IPS-18c (cell line): ENCODE measurements around the gene NOSIP.

Experiments used
- H3K4me3 ChIP-seq: 2 replicates; pipeline ENCODE4 v1.7.0; 2013; ENCODE audit warnings: low read depth, mild to moderate bottlenecking, low read length, moderate library complexity; ENCODE audit not compliant: insufficient read depth
- H3K9me3 ChIP-seq: one replicate; pipeline ENCODE4 v1.6.1; 2013; ENCODE audit warnings: mild to moderate bottlenecking, low read length, moderate library complexity; ENCODE audit not compliant: control insufficient read depth, insufficient read depth

The NOSIP gene

GRCh38 chr19:49536921-49537462 lies 43.4 kb downstream of the NOSIP start:
- Histone ChIP-seq H3K9me3 (no peaks in the 10 kb centered on the region), H3K4me3 (no peak overlapping the region)

GRCh38 chr19:49534632-49535385 lies 45.5 kb downstream of the NOSIP start:
- H3K9me3 ChIP-seq, result no peaks in the 10 kb centered on the region
- peak overlapping the region; percentile 82; the same call in 1 of the 2 replicates for H3K4me3 ChIP-seq

GRCh38 chr19:49533551-49534488 lies 46.5 kb downstream of the NOSIP start:
- Histone ChIP-seq H3K9me3 (no peaks in the 10 kb centered on the region), H3K4me3 (peak overlapping the region; percentile 82)

DNA sequence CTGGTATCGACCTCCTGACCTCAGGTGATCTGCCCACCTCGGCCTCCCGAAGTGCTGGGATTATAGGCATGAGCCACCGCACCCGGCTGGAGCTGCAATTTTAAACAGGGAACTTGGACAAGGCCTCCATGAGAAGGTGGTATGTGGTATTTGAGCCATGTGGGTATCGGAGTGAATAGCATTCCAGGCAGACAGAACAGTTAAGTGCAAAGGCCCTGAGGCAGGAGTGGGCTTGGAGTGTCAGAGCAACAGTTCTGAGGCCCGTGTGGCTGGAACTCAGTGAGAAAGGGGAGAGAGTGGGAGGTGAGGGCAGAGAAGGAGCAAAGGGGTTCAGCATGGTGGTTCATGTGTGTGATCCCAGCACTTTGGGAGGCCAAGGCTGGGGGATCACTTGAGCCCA lies 49.6 kb downstream of the NOSIP start:
- Histone ChIP-seq H3K9me3 (no peaks in the 10 kb centered on the region), H3K4me3 (no peak overlapping the region)

- no peaks in the 10 kb centered on the region for H3K9me3 ChIP-seq
- peak overlapping the region; percentile 46 for H3K4me3 ChIP-seq
Measured at GRCh38 chr19:49528211-49528771, 52.1 kb downstream of the NOSIP start.

GRCh38 chr19:49524812-49525455 lies 55.4 kb downstream of the NOSIP start:
- no peaks in the 10 kb centered on the region for H3K9me3 ChIP-seq
- no peak overlapping the region for H3K4me3 ChIP-seq

DNA sequence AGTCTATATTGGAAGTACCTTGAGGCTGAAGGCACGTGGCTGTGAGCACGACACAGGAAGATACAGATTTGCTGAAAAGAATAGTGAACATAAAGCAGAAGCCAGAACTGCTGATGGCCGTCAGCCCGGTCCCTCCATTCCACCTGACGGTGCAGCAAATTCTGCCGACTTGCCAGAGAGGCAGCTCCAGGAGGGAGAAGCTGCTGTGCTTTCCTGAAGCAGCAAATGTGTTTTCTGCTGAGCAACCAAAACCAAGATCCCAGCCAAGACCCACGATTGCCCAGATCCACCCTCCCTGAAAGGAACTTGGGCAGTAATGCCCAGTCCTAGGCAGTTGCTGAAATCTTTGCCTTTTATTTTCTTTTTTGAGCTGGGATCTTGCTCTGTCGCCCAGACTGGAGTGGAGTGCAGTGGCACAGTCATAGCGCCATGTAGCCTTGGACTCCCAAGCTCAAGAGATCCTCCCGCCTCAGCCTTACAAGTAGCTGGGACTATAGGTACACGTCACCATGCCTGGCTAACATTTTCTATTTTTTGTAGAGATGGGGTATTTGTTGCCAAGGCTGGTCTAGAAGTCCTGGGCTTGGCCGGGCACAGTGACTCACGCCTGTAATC lies 59.5 kb downstream of the NOSIP start:
- H3K9me3 ChIP-seq, result no peaks in the 10 kb centered on the region
- no peak overlapping the region for H3K4me3 ChIP-seq

DNA sequence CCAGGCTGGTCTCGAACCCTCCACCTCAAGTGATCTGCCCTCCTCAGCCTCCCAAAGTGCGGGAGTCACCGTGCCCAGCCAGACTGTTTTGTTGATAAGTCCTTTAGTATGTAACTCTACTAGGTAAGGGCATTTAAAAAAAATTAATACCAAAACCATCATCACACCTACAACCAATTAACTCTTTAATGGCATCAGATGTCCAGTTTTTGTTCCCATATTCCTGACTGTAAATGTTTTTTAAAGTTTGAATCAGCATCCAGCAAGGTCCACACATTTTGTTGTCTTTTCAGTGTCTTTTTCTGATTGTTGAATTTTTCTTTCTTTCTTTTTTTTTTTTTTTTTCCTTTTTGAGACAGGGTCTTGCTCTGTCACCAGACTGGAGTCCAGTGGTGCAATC lies 62.3 kb downstream of the NOSIP start:
- Histone ChIP-seq H3K9me3 (no peaks in the 10 kb centered on the region), H3K4me3 (no peak overlapping the region)

GRCh38 chr19:49515767-49516166 lies 64.6 kb downstream of the NOSIP start:
- Histone ChIP-seq H3K9me3 (no peaks in the 10 kb centered on the region), H3K4me3 (no peak overlapping the region)

GRCh38 chr19:49514151-49514550 lies 66.2 kb downstream of the NOSIP start:
- H3K4me3 ChIP-seq, result peak overlapping the region; percentile 84; the same call in 1 of the 2 replicates

DNA sequence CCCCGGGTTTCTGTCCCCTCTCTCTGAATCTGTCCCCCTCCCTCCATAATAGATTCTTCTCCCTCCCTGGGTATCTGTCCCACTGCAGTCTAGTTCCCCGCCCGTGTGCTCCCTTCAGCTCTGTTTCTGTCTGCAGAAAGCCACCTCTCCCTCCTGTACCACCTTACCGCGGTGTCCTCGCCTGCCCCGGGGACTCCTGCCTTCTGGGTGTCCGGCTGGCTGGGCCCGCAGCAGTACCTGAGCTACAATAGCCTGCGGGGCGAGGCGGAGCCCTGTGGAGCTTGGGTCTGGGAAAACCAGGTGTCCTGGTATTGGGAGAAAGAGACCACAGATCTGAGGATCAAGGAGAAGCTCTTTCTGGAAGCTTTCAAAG lies 66.6 kb downstream of the NOSIP start:
- Histone ChIP-seq H3K9me3 (no peaks in the 10 kb centered on the region), H3K4me3 (peak overlapping the region; percentile 84)

More at GRCh38 chr19:49514151-49514550, 66.2 kb downstream of the NOSIP start:
- H3K9me3 ChIP-seq, result no peaks in the 10 kb centered on the region

DNA sequence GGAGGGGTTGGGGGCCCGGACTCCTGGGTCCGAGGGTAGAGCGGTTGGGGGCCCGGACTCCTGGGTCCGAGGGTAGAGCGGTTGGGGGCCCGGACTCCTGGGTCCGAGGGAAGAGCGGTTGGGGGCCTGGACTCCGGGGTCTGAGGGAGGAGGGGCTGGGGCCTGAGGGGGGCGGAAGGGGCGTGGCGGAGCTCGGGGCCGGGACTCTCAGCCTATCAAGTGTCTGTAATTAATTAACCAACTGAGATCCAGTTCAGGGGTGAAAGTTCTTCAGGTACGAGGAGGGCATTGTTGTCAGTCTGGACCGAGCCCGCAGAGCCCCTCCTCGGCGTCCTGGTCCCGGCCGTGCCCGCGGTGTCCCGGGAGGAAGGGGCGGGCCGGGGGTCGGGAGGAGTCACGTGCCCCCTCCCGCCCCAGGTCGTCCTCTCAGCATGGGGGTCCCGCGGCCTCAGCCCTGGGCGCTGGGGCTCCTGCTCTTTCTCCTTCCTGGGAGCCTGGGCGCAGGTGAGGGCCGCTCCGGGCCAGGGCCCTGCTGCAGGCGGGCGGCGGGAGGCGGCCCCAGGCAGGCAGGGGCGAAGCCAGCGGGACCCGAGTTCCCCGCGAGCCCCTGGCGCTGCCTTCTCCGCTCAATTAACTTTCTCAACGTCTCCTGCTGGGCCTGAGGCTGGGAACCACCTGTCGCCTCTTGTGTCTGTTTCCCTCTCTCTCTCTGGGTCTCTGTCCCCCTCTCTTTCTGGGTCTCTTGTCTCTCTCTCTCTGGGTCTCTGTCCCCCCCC lies 67.2 kb downstream of the NOSIP start:
- Histone ChIP-seq H3K9me3 (no peaks in the 10 kb centered on the region), H3K4me3 (peak overlapping the region; percentile 84)

DNA sequence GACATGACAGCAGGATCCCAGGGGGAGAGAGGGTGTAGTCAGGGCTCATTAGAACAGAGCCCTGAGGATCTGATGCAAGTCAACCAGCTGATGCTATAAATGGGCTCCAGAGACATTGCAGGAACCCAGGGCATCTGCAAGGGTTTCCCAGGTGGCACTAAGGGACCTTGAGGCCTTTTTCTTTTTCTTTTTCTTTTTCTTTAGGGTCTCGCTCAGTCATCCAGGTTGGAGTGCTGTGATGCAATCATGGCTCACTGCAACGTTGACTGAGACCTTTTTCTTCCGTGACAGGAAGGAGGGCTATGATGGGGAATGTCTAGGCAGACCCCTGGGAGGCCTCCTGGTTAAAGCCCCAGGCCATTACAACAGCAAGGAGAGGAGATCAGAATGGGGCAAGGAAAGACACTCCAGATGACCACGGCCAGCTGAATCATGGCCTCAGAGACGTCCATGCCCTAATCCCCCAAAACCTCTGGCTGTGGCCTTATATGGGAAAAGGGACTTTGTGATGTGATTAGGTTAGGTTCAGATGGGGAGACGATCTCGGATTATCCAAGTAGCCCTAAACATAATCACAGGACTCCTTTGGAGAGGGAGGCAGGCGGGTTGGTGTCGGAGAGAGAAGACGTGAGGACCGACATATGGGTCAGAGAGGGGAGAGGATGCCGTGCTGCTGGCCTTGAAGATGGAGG lies 72.4 kb downstream of the NOSIP start:
- Histone ChIP-seq H3K9me3 (no peaks in the 10 kb centered on the region), H3K4me3 (no peak overlapping the region)

GRCh38 chr19:49506575-49507105 lies 73.7 kb downstream of the NOSIP start:
- Histone ChIP-seq H3K4me3 (no peak overlapping the region), H3K9me3 (no peaks in the 10 kb centered on the region)
